NCI-H2196 (cell line): ENCODE results near the gene MYO6.

ENCODE experiments used
- DNase-seq: peaks from one replicate; lab custom pipeline; 2025; ENCODE audit not compliant: unreplicated experiment; lab: John Stamatoyannopoulos, UW

Gene MYO6

GRCh38 chr6:75762063-75762462 lies 13.0 kb downstream of the MYO6 start:
- no peak for DNase-seq

- DNase-seq = no peak
Measured at GRCh38 chr6:75766387-75766786, 17.3 kb downstream of the MYO6 start.

GRCh38 chr6:75770844-75771243 lies 21.8 kb downstream of the MYO6 start:
- no peak for DNase-seq

- peak; percentile 69 for DNase-seq
Measured at GRCh38 chr6:75775219-75775618, 26.2 kb downstream of the MYO6 start.

GRCh38 chr6:75776461-75776860 lies 27.4 kb downstream of the MYO6 start:
- no peak for DNase-seq

- no peak for DNase-seq
Measured at GRCh38 chr6:75778757-75779156, 29.7 kb downstream of the MYO6 start.

GRCh38 chr6:75786152-75786551 lies 37.1 kb downstream of the MYO6 start:
- no peak for DNase-seq

- no peak for DNase-seq
Measured at GRCh38 chr6:75788894-75789293, 39.9 kb downstream of the MYO6 start.

- DNase-seq = no peak
Measured at GRCh38 chr6:75791881-75792280, 42.8 kb downstream of the MYO6 start.

GRCh38 chr6:75794351-75794846 lies 45.4 kb downstream of the MYO6 start:
- DNase-seq = no peak

GRCh38 chr6:75794954-75795739 lies 46.1 kb downstream of the MYO6 start:
- DNase-seq = no peak

- no peak for DNase-seq
Measured at GRCh38 chr6:75796723-75797122, 47.7 kb downstream of the MYO6 start.

- DNase-seq = no peak
Measured at GRCh38 chr6:75800133-75800532, 51.1 kb downstream of the MYO6 start.

GRCh38 chr6:75800708-75801505 lies 51.9 kb downstream of the MYO6 start:
- no peak for DNase-seq

GRCh38 chr6:75802366-75802765 lies 53.3 kb downstream of the MYO6 start:
- no peak for DNase-seq

GRCh38 chr6:75808507-75808906 lies 59.5 kb downstream of the MYO6 start:
- DNase-seq = no peak

GRCh38 chr6:75812560-75812959 lies 63.5 kb downstream of the MYO6 start:
- no peak for DNase-seq

GRCh38 chr6:75813476-75814250 lies 64.6 kb downstream of the MYO6 start:
- DNase-seq = no peak

- no peak for DNase-seq
Measured at GRCh38 chr6:75815756-75816155, 66.7 kb downstream of the MYO6 start.

- DNase-seq = no peak
Measured at GRCh38 chr6:75818098-75818855, 69.2 kb downstream of the MYO6 start.
